GM12865 (cell line): ENCODE data around the gene CCP110.

ENCODE experiments used
- DNase-seq: peaks from one replicate; pipeline ENCODE4 v3.0.0; 2010; ENCODE audit warnings: low read depth
- H3K4me3 ChIP-seq: 2 replicates; pipeline ENCODE4 v1.5.1; 2011; ENCODE audit warnings: mild to moderate bottlenecking, low read depth, low read length, control low read depth
- TF ChIP-seq, protein P1 (sequence below): IDR thresholded peaks from 2 replicates; pipeline ENCODE4 v1.5.1; 2011; ENCODE audit warnings: low read length, control low read depth, low read depth, inconsistent platforms; ENCODE audit not compliant: insufficient read depth; ENCODE audit errors: missing control alignments

CCP110 gene

DNA sequence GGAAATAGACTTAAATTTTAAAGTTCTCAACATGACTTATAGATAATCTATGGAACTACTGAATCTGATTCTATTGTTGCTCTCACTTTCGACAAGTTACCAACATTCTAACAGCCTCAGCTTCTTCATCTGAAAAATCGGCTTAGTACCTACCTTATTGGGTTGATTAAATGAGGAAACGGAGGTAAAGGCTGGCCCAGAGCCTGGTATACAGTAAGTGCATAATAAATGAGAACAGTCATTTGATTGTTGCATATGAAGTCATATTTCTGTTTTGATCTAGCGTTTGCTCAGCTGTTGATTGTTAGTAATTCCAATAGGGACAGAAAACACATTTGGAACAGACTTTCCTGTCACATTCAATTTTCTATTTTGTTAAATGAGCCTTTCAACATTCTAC, 36.3 kb downstream of the CCP110 start:
- no peak for DNase-seq
- no peak overlapping the region for H3K4me3 ChIP-seq
- TF ChIP-seq, protein P1, sequence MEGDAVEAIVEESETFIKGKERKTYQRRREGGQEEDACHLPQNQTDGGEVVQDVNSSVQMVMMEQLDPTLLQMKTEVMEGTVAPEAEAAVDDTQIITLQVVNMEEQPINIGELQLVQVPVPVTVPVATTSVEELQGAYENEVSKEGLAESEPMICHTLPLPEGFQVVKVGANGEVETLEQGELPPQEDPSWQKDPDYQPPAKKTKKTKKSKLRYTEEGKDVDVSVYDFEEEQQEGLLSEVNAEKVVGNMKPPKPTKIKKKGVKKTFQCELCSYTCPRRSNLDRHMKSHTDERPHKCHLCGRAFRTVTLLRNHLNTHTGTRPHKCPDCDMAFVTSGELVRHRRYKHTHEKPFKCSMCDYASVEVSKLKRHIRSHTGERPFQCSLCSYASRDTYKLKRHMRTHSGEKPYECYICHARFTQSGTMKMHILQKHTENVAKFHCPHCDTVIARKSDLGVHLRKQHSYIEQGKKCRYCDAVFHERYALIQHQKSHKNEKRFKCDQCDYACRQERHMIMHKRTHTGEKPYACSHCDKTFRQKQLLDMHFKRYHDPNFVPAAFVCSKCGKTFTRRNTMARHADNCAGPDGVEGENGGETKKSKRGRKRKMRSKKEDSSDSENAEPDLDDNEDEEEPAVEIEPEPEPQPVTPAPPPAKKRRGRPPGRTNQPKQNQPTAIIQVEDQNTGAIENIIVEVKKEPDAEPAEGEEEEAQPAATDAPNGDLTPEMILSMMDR: no peak

DNA sequence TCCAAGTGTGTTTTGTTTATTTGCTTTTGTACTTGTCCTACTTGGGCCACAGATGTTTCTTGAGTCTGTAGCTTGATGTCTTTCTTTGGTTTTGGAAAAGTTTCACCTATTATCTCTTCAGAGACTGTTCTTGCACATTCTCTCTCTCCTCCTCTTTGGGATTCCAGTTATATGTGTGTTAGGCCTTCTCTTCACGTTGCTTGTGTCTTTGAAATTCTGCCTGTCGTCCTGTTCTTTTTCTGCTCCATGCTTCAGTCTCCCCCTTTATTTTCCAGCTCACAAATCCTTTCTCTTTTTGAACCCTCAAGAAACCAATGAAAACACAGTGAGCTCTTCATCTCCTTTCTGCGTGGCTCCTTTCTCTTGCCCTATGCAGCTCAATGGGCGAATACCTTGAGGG, 39.6 kb downstream of the CCP110 start:
- TF ChIP-seq, protein P1: no peak
- no peak for DNase-seq
- H3K4me3 ChIP-seq: no peak overlapping the region

DNA sequence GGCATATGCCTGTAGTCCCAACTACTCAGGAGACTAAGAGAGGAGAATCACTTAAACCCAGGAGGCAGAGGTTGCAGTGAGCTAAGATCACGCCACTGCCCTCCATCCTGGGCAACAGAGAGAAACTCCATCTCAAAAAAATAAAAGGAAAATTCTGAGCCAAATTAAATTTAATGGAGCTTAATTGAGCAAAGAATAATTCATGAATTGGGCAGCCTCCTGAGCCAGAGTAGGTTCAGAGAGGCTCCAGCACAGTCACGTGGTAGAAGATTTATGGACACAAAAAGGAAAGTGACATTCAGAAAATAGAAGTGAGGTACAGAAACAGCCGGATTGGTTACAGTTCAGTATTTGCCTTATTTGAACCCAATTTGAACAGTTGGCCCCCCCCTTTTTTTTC, 42.6 kb downstream of the CCP110 start:
- TF ChIP-seq, protein P1: no peak
- no peak overlapping the region for H3K4me3 ChIP-seq
- no peak for DNase-seq

DNA sequence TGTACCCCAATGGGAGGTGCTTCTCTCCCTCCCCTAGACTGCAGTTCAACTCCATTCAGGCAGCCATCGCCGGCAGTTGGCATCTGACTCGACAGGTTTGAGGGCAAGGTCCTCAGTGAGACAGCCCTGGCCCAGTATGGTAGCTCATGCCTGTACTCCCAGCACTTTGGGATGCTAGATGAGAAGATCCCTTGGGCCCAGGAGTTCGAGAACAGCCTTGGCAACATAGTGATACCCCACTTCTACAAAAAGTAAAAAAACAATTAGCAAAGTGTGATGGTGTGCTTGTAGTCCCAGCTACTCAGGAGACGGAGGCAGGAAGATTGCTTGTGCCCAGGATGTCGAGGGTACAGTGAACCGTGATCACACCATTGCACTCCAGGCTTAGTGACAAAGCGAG, 43.8 kb downstream of the CCP110 start:
- DNase-seq: no peak
- no peak overlapping the region for H3K4me3 ChIP-seq
- TF ChIP-seq, protein P1: no peak

DNA sequence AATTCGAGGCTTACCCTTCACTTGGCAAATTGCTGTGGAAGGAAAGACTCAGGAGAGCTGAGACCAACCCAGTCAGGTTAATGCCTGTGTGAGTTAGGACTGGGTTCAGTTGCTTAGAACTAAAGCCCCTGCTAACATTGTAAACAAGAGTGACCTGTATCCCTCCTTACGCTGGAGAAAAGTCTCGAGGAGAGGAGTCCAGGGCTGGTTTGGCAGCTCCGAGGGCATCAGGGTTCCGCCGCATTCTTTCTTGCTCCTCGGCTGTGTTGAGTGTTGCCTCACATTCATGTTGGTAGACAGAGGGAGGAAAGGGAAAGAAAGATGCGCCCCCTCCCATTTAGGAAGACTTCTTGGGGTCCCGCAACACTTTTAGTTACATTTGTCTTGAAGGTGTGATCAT, 50.3 kb downstream of the CCP110 start:
- DNase-seq: no peak
- H3K4me3 ChIP-seq: no peak overlapping the region
- TF ChIP-seq, protein P1: no peak

DNA sequence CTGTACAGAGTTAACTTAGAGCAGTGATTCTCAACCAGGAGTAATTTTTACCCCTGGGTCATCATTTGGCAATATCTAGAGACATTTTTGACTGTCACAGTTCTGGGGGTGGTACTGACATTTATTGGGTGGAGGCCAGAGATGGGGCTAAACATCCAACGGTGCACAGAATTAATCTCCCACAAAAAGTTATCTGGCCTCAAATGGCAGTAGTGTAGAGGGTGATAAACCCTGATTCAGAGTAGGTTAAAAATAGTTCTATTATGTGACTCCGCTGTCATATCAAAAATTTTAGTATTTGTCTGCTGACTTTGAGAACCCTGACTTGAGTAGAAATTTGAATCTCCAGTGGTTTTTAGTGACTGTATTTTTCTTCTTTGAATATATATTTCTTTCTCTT, 50.9 kb downstream of the CCP110 start:
- no peak for DNase-seq
- TF ChIP-seq, protein P1: no peak

DNA sequence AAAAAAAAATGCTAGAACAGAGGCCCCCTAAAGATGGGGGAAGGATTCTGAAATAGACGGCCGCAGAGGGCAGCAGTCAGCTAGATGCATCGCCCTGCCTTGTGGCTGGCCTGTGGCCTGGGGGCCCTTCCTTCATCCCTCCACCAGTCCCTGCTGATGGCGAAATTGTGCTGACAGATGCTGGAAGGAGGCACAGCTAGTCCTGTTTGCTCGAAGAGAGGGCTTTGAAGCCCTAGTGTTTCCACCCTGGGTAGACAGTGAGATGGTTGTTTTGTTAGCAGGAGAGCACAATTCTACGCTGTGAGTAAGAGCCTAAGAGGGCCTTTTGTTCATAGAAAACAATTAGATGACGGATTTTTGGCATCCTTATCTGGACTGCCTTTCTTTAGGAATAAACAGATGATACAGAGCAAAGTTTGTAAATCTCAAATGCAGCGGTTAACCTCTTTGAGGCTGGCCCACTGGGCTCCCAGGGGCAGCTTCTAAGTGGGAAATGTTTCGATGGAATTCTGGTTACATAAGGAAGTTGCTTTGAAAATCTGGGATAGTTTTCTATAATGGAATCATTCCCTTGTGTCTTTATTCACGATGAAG, 54.7 kb downstream of the CCP110 start:
- TF ChIP-seq, protein P1: no peak
- no peak for DNase-seq
- no peak overlapping the region for H3K4me3 ChIP-seq

More for the DNA sequence above, 50.9 kb downstream of the CCP110 start:
- no peak overlapping the region for H3K4me3 ChIP-seq
